LHCN-M2 (cell line): Measurements from ENCODE around the gene AP1M2. TPM values are rescaled to one million over a fixed set of nuclear protein-coding genes. Genes with fewer than 3 reads are reported as not detected.
"Not testable (repeated sequence)": the region's sequence is repeated elsewhere in the genome, so short reads cannot be mapped to it uniquely, and the experiment has no call there.

Experiments
- DNase-seq: peaks from one replicate; pipeline ENCODE4 v3.0.0-alpha.2; 2012; ENCODE audit warnings: low read depth
- total RNA-seq: library from RNA; depleted of rRNA; stranded (reverse); fragments of >200 nt; gene quantifications from 2 replicates; pipeline ENCODE4 v1.2.3, GENCODE V29; 2014

AP1M2 gene
- total RNA-seq, 1 experiment from 2014 or later, result not detected

- peak; percentile 64 for DNase-seq
Observed at GRCh38 chr19:10602330-10603083, 15.4 kb upstream of the AP1M2 start.

GRCh38 chr19:10601999-10602329 is 14.9 kb upstream of the AP1M2 start:
- DNase-seq, result no peak

- no peak for DNase-seq
Observed at GRCh38 chr19:10600149-10600548, 13.0 kb upstream of the AP1M2 start.

- no peak for DNase-seq
Observed at GRCh38 chr19:10593820-10594637, 6.9 kb upstream of the AP1M2 start.

GRCh38 chr19:10593148-10593547 is 6.0 kb upstream of the AP1M2 start:
- DNase-seq, result no peak

- DNase-seq, result no peak
Observed at GRCh38 chr19:10587839-10588150, 683 bp upstream of the AP1M2 start.

- DNase-seq, result no peak
Observed at GRCh38 chr19:10586396-10586795, 716 bp downstream of the AP1M2 start.

- no peak for DNase-seq
Observed at GRCh38 chr19:10583036-10583776, 3.9 kb downstream of the AP1M2 start.

GRCh38 chr19:10582091-10582490 is 5.0 kb downstream of the AP1M2 start:
- DNase-seq, result no peak

GRCh38 chr19:10580979-10581631 is 6.0 kb downstream of the AP1M2 start:
- DNase-seq, result peak; percentile 89

GRCh38 chr19:10577951-10578350 is 9.2 kb downstream of the AP1M2 start:
- DNase-seq, result no peak

- DNase-seq, result no peak
Observed at GRCh38 chr19:10575011-10575716, 11.9 kb downstream of the AP1M2 start.

GRCh38 chr19:10574462-10574861 is 12.7 kb downstream of the AP1M2 start:
- no peak for DNase-seq

- not testable (repeated sequence) for DNase-seq
Observed at GRCh38 chr19:10573793-10574192, 13.3 kb downstream of the AP1M2 start.

- DNase-seq, result peak; percentile 99
Observed at GRCh38 chr19:10568826-10569651, 18.1 kb downstream of the AP1M2 start, which contains the start of gene CDKN2D. Gene CDKN2D (minus strand): TSS chr19:10568979. CDS start chr19:10568653, 326 bp downstream.

- no peak for DNase-seq
Observed at GRCh38 chr19:10568062-10568825, 18.9 kb downstream of the AP1M2 start.

- no peak for DNase-seq
Observed at GRCh38 chr19:10567656-10568055, 19.5 kb downstream of the AP1M2 start.

GRCh38 chr19:10566658-10567410 is 20.3 kb downstream of the AP1M2 start:
- no peak for DNase-seq

GRCh38 chr19:10566408-10566657 is 20.8 kb downstream of the AP1M2 start:
- DNase-seq, result no peak
